ENCODE measurements around the gene ALG14.
"Not testable (repeated sequence)": the region's sequence is repeated elsewhere in the genome, so short reads cannot be mapped to it uniquely, and the experiment has no call there.

GRCh38 chr1:95019466-95019865, 53.3 kb downstream of the ALG14 start:
- TF ChIP-seq CTCF, POLR2A (IDR thresholded peaks at IDR 0.05): not testable (repeated sequence)

Data from Peyer's patch (tissue), 4 donors.